Measurements from ENCODE around the gene TBK1. TPM values are rescaled to one million over a fixed set of nuclear protein-coding genes. Genes with fewer than 3 reads are reported as not detected.
A peak's percentile ranks its signal among the peaks of the same experiment; 100 is the strongest.

The TBK1 gene
- total and polyA plus RNA-seq, 2 of the 13 experiments (the other 11 are each of a cell fraction or from before 2014, with no cell fraction given): 10.3 to 25.2 TPM

- Histone ChIP-seq H3K27ac (ENCODE audit: extremely low read length, insufficient read depth, low read length) (peak overlapping the region; percentile 85), H3K9ac (ENCODE audit: insufficient read depth, low read depth, low read length) (peak overlapping the region; percentile 89), H2AFZ (ENCODE audit: low read length) (no peak overlapping the region), H3K4me1 (ENCODE audit: insufficient read depth, low read length) (peaks cover 40% of the 10 kb centered on the region), H3K4me3 (replicated peaks in 1 of 3; ENCODE audit: insufficient read depth in 1 of 3, low read depth in 2 of 3, low read length in 3 of 3) (peak overlapping the region; percentile 90 to 98 (median 96)), H3K9me3 (ENCODE audit: low read length) (no peaks in the 10 kb centered on the region), H3K4me2 (ENCODE audit: low read depth, low read length) (peak overlapping the region; percentile 71), H4K20me1 (ENCODE audit: insufficient read depth, low read length) (peaks cover 5% of the 10 kb centered on the region; the same call in 1 of the 2 replicates), H3K36me3 (replicated peaks in 1 of 2; ENCODE audit: control insufficient read depth in 1 of 2, insufficient read depth in 2 of 2, low read length in 2 of 2) (peaks cover 1 to 26% of the 10 kb centered on the region in 2 experiments), H3K79me2 (ENCODE audit: insufficient read depth, low read length) (peaks cover 33% of the 10 kb centered on the region), H3K27me3 (ENCODE audit: control insufficient read depth in 1 of 2, insufficient read depth in 2 of 2, low read length in 2 of 2) (no peaks in the 10 kb centered on the region)
- in situ Hi-C loops (cut with HindIII; ENCODE audit: extremely low pct_ligation_motif_present, low pct_unique_long_range_greater_than_20kb) (no loop called here), intact Hi-C loops (cut with micrococcal nuclease; ENCODE audit: unreplicated experiment) (loop anchor here (5.0 kb wide), 2 partner anchors 44 to 246 kb away; no protein-coding TSS in a partner anchor)
- TF ChIP-seq PRMT3 (CRISPR knock-in tag; IDR thresholded peaks at IDR 0.05; ENCODE audit: borderline replicate concordance, low read depth): 0 out of 2 replicates have a peak, but pooled peaks have one; percentile 5
- no peak for TF ChIP-seq SPEN (CRISPR knock-in tag; IDR thresholded peaks at IDR 0.05; ENCODE audit: low read depth)
- TF ChIP-seq ATM (IDR thresholded peaks at IDR 0.05; ENCODE audit: borderline replicate concordance): no peak
- TF ChIP-seq AGO1 (IDR thresholded peaks at IDR 0.05; ENCODE audit: low read depth, low read length, poor library complexity, severe bottlenecking): no peak
- TF ChIP-seq HBP1 (CRISPR knock-in tag; IDR thresholded peaks at IDR 0.05; ENCODE audit: low read depth): 0 out of 2 replicates have a peak, but pooled peaks have one; percentile 39
- no peak for TF ChIP-seq SOX5 (CRISPR knock-in tag; IDR thresholded peaks at IDR 0.05; ENCODE audit: borderline replicate concordance)
- ChIA-PET POLR2A (interaction anchor here (1.2 to 1.5 kb wide), 2 partner anchors 14 to 45 kb away, joined by 3 read pairs; no protein-coding TSS in a partner anchor), CTCF (ENCODE audit: low intra/inter-chr PET ratio, low total read pairs) (no interaction called here)
- ATAC-seq: peak; percentile 37
- BruUV-seq (replicated peaks): no TSS peak
- DNase-seq (ENCODE audit: low spot score): peak; percentile 27
- peak; percentile 34 for FAIRE-seq
- 20% methylated on average over 8 of the region's 8 CpGs for WGBS (ENCODE audit: low lambda C conversion rate)
These were observed 1.0 kb upstream of the TBK1 start for GRCh38 chr12:64450711-64451486.
